Stimulated activated CD4-positive, alpha-beta T cell treated with anti-CD3 and anti-CD28 coated beads, TNF-alpha, amount 100 ng/mL, for 1 hour (primary cell): ENCODE data around the gene CDHR3.

Experiments
- DNase-seq, 3 donors: peaks; one replicate each; pipeline ENCODE4 v3.0.0-alpha.2; 2020; ENCODE audit warnings: low read depth in 3 of 3, low spot score in 1 of 3

Gene CDHR3

GRCh38 chr7:106023369-106024322, 60.6 kb downstream of the CDHR3 start:
- no peak for DNase-seq

- DNase-seq = no peak
Measured at GRCh38 chr7:106026101-106026500, 63.0 kb downstream of the CDHR3 start.

- DNase-seq = no peak
Measured at GRCh38 chr7:106029451-106029850, 66.4 kb downstream of the CDHR3 start.

- no peak for DNase-seq
Measured at GRCh38 chr7:106029941-106030340, 66.9 kb downstream of the CDHR3 start.

GRCh38 chr7:106031300-106032035, 68.4 kb downstream of the CDHR3 start:
- DNase-seq = no peak

- no peak for DNase-seq
Measured at GRCh38 chr7:106032295-106032694, 69.2 kb downstream of the CDHR3 start.

GRCh38 chr7:106033735-106034134, 70.7 kb downstream of the CDHR3 start:
- no peak for DNase-seq

- no peak for DNase-seq
Measured at GRCh38 chr7:106034383-106034782, 71.3 kb downstream of the CDHR3 start.

GRCh38 chr7:106035568-106035967, 72.5 kb downstream of the CDHR3 start:
- DNase-seq = no peak

GRCh38 chr7:106036004-106036403, 72.9 kb downstream of the CDHR3 start:
- DNase-seq = no peak

GRCh38 chr7:106037489-106038176, 74.6 kb downstream of the CDHR3 start:
- DNase-seq = no peak

GRCh38 chr7:106038289-106038688, 75.2 kb downstream of the CDHR3 start:
- DNase-seq = no peak

- DNase-seq = no peak
Measured at GRCh38 chr7:106038916-106039315, 75.9 kb downstream of the CDHR3 start.

- DNase-seq = no peak
Measured at GRCh38 chr7:106039486-106040060, 76.5 kb downstream of the CDHR3 start.

- peak in 1 of 3 donors; percentile 21 for DNase-seq
Measured at GRCh38 chr7:106041140-106041717, 78.2 kb downstream of the CDHR3 start.

GRCh38 chr7:106042196-106042611, 79.1 kb downstream of the CDHR3 start:
- DNase-seq = no peak

GRCh38 chr7:106045139-106045538, 82.1 kb downstream of the CDHR3 start:
- DNase-seq = no peak

- no peak for DNase-seq
Measured at GRCh38 chr7:106045586-106045985, 82.5 kb downstream of the CDHR3 start.

- DNase-seq = no peak
Measured at GRCh38 chr7:106047184-106047583, 84.1 kb downstream of the CDHR3 start.

- DNase-seq = no peak
Measured at GRCh38 chr7:106047818-106048705, 85.0 kb downstream of the CDHR3 start.
